Trophoblast cell (in vitro differentiated cells and primary cell): ENCODE results near the gene ELAVL1.
"Not testable (repeated sequence)": the region's sequence is repeated elsewhere in the genome, so short reads cannot be mapped to it uniquely, and the experiment has no call there.

Source experiments
- DNase-seq, 2 donors: peaks; one replicate each; pipeline ENCODE4 v3.0.0-alpha.2; 2016
- H2AFZ ChIP-seq: 2 replicates; pipeline ENCODE4 v1.6.1; 2013; ENCODE audit warnings: low read length, moderate library complexity, mild to moderate bottlenecking; ENCODE audit not compliant: insufficient read depth, poor library complexity
- H2AK5ac ChIP-seq: 2 replicates; pipeline ENCODE4 v1.6.1; 2013; ENCODE audit warnings: mild to moderate bottlenecking, low read length
- H2BK120ac ChIP-seq: 2 replicates; pipeline ENCODE4 v1.6.1; 2013; ENCODE audit warnings: low read length, mild to moderate bottlenecking, moderate library complexity; ENCODE audit not compliant: insufficient read depth, poor library complexity
- H2BK12ac ChIP-seq: 2 replicates; pipeline ENCODE4 v1.6.1; 2013; ENCODE audit warnings: mild to moderate bottlenecking, low read length, moderate library complexity
- H2BK5ac ChIP-seq: 2 replicates; pipeline ENCODE4 v1.6.1; 2013; ENCODE audit warnings: low read length, low read depth, moderate library complexity, mild to moderate bottlenecking; ENCODE audit not compliant: poor library complexity
- H3K14ac ChIP-seq: 2 replicates; pipeline ENCODE4 v1.6.1; 2013; ENCODE audit warnings: mild to moderate bottlenecking, low read length
- H3K18ac ChIP-seq: 2 replicates; pipeline ENCODE4 v1.6.1; 2013; ENCODE audit warnings: mild to moderate bottlenecking, low read length
- H3K23ac ChIP-seq: 2 replicates; pipeline ENCODE4 v1.6.1; 2013; ENCODE audit warnings: low read length
- H3K27ac ChIP-seq: 2 replicates; pipeline ENCODE4 v1.5.1; 2013; ENCODE audit warnings: low read depth, mild to moderate bottlenecking, inconsistent platforms, low read length, moderate library complexity
- H3K27me3 ChIP-seq: 2 replicates; pipeline ENCODE4 v1.6.1; 2013; ENCODE audit warnings: inconsistent platforms, mild to moderate bottlenecking, low read length, moderate library complexity; ENCODE audit not compliant: insufficient read depth
- H3K36me3 ChIP-seq, 2 experiments: 1 replicate in 1 of 2; 2 replicates in 1 of 2; pipeline ENCODE4 v1.6.1; 2013; ENCODE audit warnings: low read length in 2 of 2, mild to moderate bottlenecking in 2 of 2, moderate library complexity in 1 of 2; ENCODE audit not compliant: insufficient read depth in 2 of 2, control insufficient read depth in 1 of 2
- H3K4ac ChIP-seq: 2 replicates; pipeline ENCODE4 v1.6.1; 2013; ENCODE audit warnings: low read depth, mild to moderate bottlenecking, low read length, moderate library complexity
- H3K4me1 ChIP-seq, 2 experiments: 1 replicate in 1 of 2; 2 replicates in 1 of 2; pipeline ENCODE4 v1.6.1; 2013; ENCODE audit warnings: low read length in 2 of 2, mild to moderate bottlenecking in 2 of 2, moderate library complexity in 1 of 2; ENCODE audit not compliant: insufficient read depth in 2 of 2, control insufficient read depth in 1 of 2
- H3K4me2 ChIP-seq: 2 replicates; pipeline ENCODE4 v1.6.1; 2013; ENCODE audit warnings: inconsistent platforms, mild to moderate bottlenecking, low read length, moderate library complexity
- H3K4me3 ChIP-seq: 2 replicates; pipeline ENCODE4 v1.5.1; 2013; ENCODE audit warnings: mild to moderate bottlenecking, low read depth, low read length, inconsistent platforms
- H3K79me1 ChIP-seq: one replicate; pipeline ENCODE4 v1.6.1; 2013; ENCODE audit warnings: low read length
- H3K79me2 ChIP-seq: 2 replicates; pipeline ENCODE4 v1.6.1; 2013; ENCODE audit warnings: low read length, mild to moderate bottlenecking; ENCODE audit not compliant: control insufficient read depth, insufficient read depth, poor library complexity
- H3K9ac ChIP-seq: 2 replicates; pipeline ENCODE4 v1.6.1; 2013; ENCODE audit warnings: mild to moderate bottlenecking, low read length
- H3K9me3 ChIP-seq: 2 replicates; pipeline ENCODE4 v1.6.1; 2013; ENCODE audit warnings: low read depth, mild to moderate bottlenecking, control low read depth, inconsistent platforms, low read length; ENCODE audit not compliant: insufficient read depth
- H4K12ac ChIP-seq: 2 replicates; pipeline ENCODE4 v1.6.1; 2013; ENCODE audit warnings: low read depth, mild to moderate bottlenecking, low read length, moderate library complexity
- H4K8ac ChIP-seq: 2 replicates; pipeline ENCODE4 v1.6.1; 2013; ENCODE audit warnings: low read depth, mild to moderate bottlenecking, low read length, moderate library complexity
- H4K91ac ChIP-seq: one replicate; pipeline ENCODE4 v1.6.1; 2013; ENCODE audit warnings: low read depth, mild to moderate bottlenecking, low read length, moderate library complexity
- WGBS: extraction: QIAGEN DNeasy Blood & Tissue Kit; methylation state at CpG from one replicate; pipeline ENCODE4 v1.1.7; 2013; ENCODE audit warnings: missing lambda C conversion rate; ENCODE audit not compliant: insufficient read length, insufficient coverage; ENCODE audit errors: extremely low coverage; 5-methylcytosine and 5-hydroxymethylcytosine counted together

The ELAVL1 gene

DNA sequence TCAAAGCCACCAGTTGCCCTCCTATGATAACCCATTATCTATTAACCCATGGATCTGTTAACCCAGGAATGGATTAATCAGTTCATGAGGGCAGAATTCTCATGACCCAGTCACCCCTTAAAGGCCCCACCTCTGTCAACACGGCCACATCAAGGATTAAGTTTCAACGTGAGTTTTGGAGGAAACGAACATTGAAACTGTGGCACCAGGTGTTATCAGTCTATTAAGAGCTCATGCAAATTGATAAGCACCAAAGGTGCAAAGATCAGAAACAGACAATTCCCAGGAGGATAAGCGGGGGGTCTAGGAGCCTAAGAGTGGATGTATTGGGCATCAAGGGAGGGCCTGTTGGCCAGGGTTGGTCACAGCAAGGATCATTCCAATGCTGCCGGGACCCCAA is 19.9 kb upstream of the ELAVL1 start:
- no peak overlapping the region for H2AK5ac ChIP-seq
- H3K23ac ChIP-seq = no peak overlapping the region
- H4K91ac ChIP-seq = no peak overlapping the region
- no peak overlapping the region for H3K4me3 ChIP-seq
- H2BK12ac ChIP-seq = no peak overlapping the region
- no peak overlapping the region for H4K12ac ChIP-seq
- peaks cover 16% of the 10 kb centered on the region for H3K79me1 ChIP-seq
- H3K9ac ChIP-seq = no peak overlapping the region
- no peak overlapping the region for H4K8ac ChIP-seq
- peaks cover 2% of the 10 kb centered on the region for H3K9me3 ChIP-seq
- WGBS = no CpG with 5 or more reads among the region's 5 CpGs
- no peak overlapping the region for H3K27ac ChIP-seq
- no peak overlapping the region for H3K4ac ChIP-seq
- no peak overlapping the region for H3K14ac ChIP-seq
- peaks cover 14 to 26% of the 10 kb centered on the region in 2 experiments for H3K4me1 ChIP-seq
- no peaks in the 10 kb centered on the region for H3K36me3 ChIP-seq
- H3K4me2 ChIP-seq = no peak overlapping the region
- H2BK120ac ChIP-seq = no peak overlapping the region
- H3K18ac ChIP-seq = no peak overlapping the region
- H2BK5ac ChIP-seq = no peak overlapping the region
- peaks cover 3% of the 10 kb centered on the region for H3K79me2 ChIP-seq
- no peak for DNase-seq
- H2AFZ ChIP-seq = no peak overlapping the region
- H3K27me3 ChIP-seq = no peaks in the 10 kb centered on the region

- not testable (repeated sequence) for H4K12ac ChIP-seq, H3K4me3 ChIP-seq, H2BK12ac ChIP-seq, H4K8ac ChIP-seq, H3K27me3 ChIP-seq, H3K23ac ChIP-seq, H3K27ac ChIP-seq, H3K36me3 ChIP-seq, H2BK5ac ChIP-seq, H3K79me2 ChIP-seq, H4K91ac ChIP-seq, H3K9me3 ChIP-seq, H3K9ac ChIP-seq, H3K4me2 ChIP-seq, H2AK5ac ChIP-seq, H3K4ac ChIP-seq, H3K18ac ChIP-seq, H3K14ac ChIP-seq, H2BK120ac ChIP-seq, H2AFZ ChIP-seq
- WGBS = no CpG with 5 or more reads among the region's 3 CpGs
- Histone ChIP-seq H3K4me1 (peaks cover 11 to 19% of the 10 kb centered on the region in 2 experiments), H3K79me1 (peaks cover 12% of the 10 kb centered on the region)
- DNase-seq = peak; percentile 60 to 63
These were observed 18.8 kb upstream of the ELAVL1 start for GRCh38 chr19:8024256-8024655.

DNA sequence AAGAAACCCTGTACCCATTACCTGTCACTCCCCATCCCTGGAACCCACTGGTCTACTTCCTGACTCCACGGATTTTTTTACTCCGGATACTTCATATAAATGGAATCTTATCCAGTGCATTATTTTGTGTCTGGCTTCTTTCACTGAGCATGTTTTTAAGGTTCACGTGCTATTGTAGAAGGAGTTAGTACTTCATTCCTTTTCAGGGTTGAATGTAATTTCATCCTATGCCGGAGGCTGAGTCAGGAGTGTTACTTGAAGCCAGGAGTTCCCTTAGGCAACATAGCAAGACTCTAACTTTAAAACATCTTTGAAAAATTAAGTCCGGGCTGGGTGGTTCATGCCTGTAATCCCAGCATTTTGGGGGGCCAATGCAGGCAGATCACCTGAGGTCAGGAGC is 17.9 kb upstream of the ELAVL1 start:
- no peak overlapping the region for H3K9ac ChIP-seq
- H2BK5ac ChIP-seq = no peak overlapping the region
- H3K4ac ChIP-seq = no peak overlapping the region
- H2AFZ ChIP-seq = no peak overlapping the region
- H3K27me3 ChIP-seq = no peaks in the 10 kb centered on the region
- no peak overlapping the region for H2BK12ac ChIP-seq
- H3K79me2 ChIP-seq = peaks cover 1% of the 10 kb centered on the region
- no peak overlapping the region for H4K8ac ChIP-seq
- peaks cover 2% of the 10 kb centered on the region for H3K9me3 ChIP-seq
- peak overlapping the region; percentile 27 for H3K27ac ChIP-seq
- no peak overlapping the region for H3K4me3 ChIP-seq
- no peak overlapping the region for H2AK5ac ChIP-seq
- peaks cover 7 to 13% of the 10 kb centered on the region in 2 experiments for H3K4me1 ChIP-seq
- no CpG with 5 or more reads among the region's 5 CpGs for WGBS
- no peaks in the 10 kb centered on the region for H3K36me3 ChIP-seq
- H4K91ac ChIP-seq = no peak overlapping the region
- peak; percentile 78 to 93 for DNase-seq
- no peak overlapping the region for H4K12ac ChIP-seq
- H3K79me1 ChIP-seq = peaks cover 7% of the 10 kb centered on the region
- H3K14ac ChIP-seq = no peak overlapping the region
- no peak overlapping the region for H3K4me2 ChIP-seq
- H3K23ac ChIP-seq = no peak overlapping the region
- H3K18ac ChIP-seq = no peak overlapping the region
- no peak overlapping the region for H2BK120ac ChIP-seq

- Histone ChIP-seq H3K9ac (no peak overlapping the region), H2BK12ac (no peak overlapping the region), H3K9me3 (peaks cover 2% of the 10 kb centered on the region), H4K12ac (no peak overlapping the region), H3K4me3 (no peak overlapping the region), H3K36me3 (no peaks in the 10 kb centered on the region), H3K4ac (no peak overlapping the region), H2BK5ac (no peak overlapping the region), H3K4me1 (peaks cover 4 to 7% of the 10 kb centered on the region in 2 experiments), H3K27ac (no peak overlapping the region), H3K27me3 (no peaks in the 10 kb centered on the region), H3K4me2 (no peak overlapping the region), H3K79me2 (no peaks in the 10 kb centered on the region), H2AFZ (no peak overlapping the region), H4K91ac (no peak overlapping the region), H3K18ac (no peak overlapping the region), H3K23ac (no peak overlapping the region), H2AK5ac (peak overlapping the region; percentile 73), H2BK120ac (no peak overlapping the region), H3K79me1 (peaks cover 3% of the 10 kb centered on the region), H3K14ac (no peak overlapping the region), H4K8ac (no peak overlapping the region)
- whole genome bisulfite sequencing = no CpG with 5 or more reads among the region's 13 CpGs
- no peak for DNase-seq
These were observed 16.8 kb upstream of the ELAVL1 start for GRCh38 chr19:8022275-8022674.
